Smooth muscle cell (in vitro differentiated cells): ENCODE results near the gene BNC2. TPM values are rescaled to one million over a fixed set of nuclear protein-coding genes. Genes with fewer than 3 reads are reported as not detected.

ENCODE experiments used
- DNase-seq: peaks from one replicate; lab custom pipeline; 2025; ENCODE audit not compliant: unreplicated experiment; lab: John Stamatoyannopoulos, UW
- H2AFZ ChIP-seq: fragments of 200-600 bp; sonication (generic); 2 replicates; pipeline ENCODE4 v1.6.0; 2016; ENCODE audit warnings: antibody characterized with exemption, low read depth, mild to moderate bottlenecking
- H3F3A ChIP-seq: fragments of 200-600 bp; sonication (generic); 2 replicates; pipeline ENCODE4 v1.6.0; 2017; ENCODE audit warnings: antibody characterized with exemption, low read depth
- H3K27ac ChIP-seq: fragments of 200-600 bp; sonication (generic); 2 replicates; pipeline ENCODE4 v1.5.1; 2016; ENCODE audit warnings: low read depth, mild to moderate bottlenecking
- H3K27me3 ChIP-seq: fragments of 200-600 bp; sonication (generic); 2 replicates; pipeline ENCODE4 v1.6.1; 2016; ENCODE audit warnings: low read depth, mild to moderate bottlenecking
- H3K36me3 ChIP-seq: fragments of 200-600 bp; sonication (generic); 2 replicates; pipeline ENCODE4 v1.5.1; 2016; ENCODE audit warnings: low read depth
- H3K4me1 ChIP-seq: fragments of 200-600 bp; sonication (generic); 2 replicates; pipeline ENCODE4 v1.5.1; 2016; ENCODE audit warnings: low read depth
- H3K4me2 ChIP-seq: fragments of 200-600 bp; sonication (generic); 2 replicates; pipeline ENCODE4 v1.6.0; 2016; ENCODE audit warnings: mild to moderate bottlenecking
- H3K4me3 ChIP-seq: fragments of 200-600 bp; sonication (generic); 2 replicates; pipeline ENCODE4 v1.5.1; 2016; ENCODE audit warnings: mild to moderate bottlenecking
- H3K79me2 ChIP-seq: fragments of 200-600 bp; sonication (generic); 2 replicates; pipeline ENCODE4 v1.6.0; 2016; ENCODE audit warnings: low read depth, mild to moderate bottlenecking
- H3K9ac ChIP-seq: fragments of 200-600 bp; sonication (generic); 2 replicates; pipeline ENCODE4 v1.6.0; 2016; ENCODE audit warnings: low read depth
- H3K9me3 ChIP-seq: fragments of 200-600 bp; sonication (generic); replicated peaks from 2 replicates; pipeline ENCODE4 v1.5.1; 2016; ENCODE audit warnings: low read depth
- H4K20me1 ChIP-seq: fragments of 200-600 bp; sonication (generic); 2 replicates; pipeline ENCODE4 v1.6.0; 2016; ENCODE audit warnings: low read depth
- CTCF ChIP-seq: fragments of 200-600 bp; sonication (generic); IDR thresholded peaks from 2 replicates; pipeline ENCODE4 v1.5.1; 2017; ENCODE audit warnings: borderline replicate concordance, mild to moderate bottlenecking, antibody characterized with exemption; ENCODE audit not compliant: insufficient read depth, poor library complexity, severe bottlenecking
- WGBS: methylation state at CpG from one replicate; pipeline ENCODE4 v1.1.7; 2016; ENCODE audit warnings: low lambda C conversion rate; 5-methylcytosine and 5-hydroxymethylcytosine counted together
- polyA plus RNA-seq: library from polyadenylated mRNA; unstranded; fragments of >200 nt; fragmentation: Nextera tagmentation; extraction: Ambion mirVana; gene quantifications from 2 replicates; pipeline ENCODE4 v1.2.1, GENCODE V29; 2016
- total RNA-seq: library from RNA; depleted of rRNA; stranded (reverse); fragments of >200 nt; gene quantifications from 2 replicates; pipeline ENCODE4 v1.2.3, GENCODE V29; 2014

BNC2 gene
- total and polyA plus RNA-seq, 2 experiments from 2014 or later = 11.6 to 13.5 TPM

- H3K27me3 ChIP-seq = no peaks in the 10 kb centered on the region
- peak overlapping the region; percentile 88 for H2AFZ ChIP-seq
- peaks cover 37% of the 10 kb centered on the region for H3F3A ChIP-seq
- H4K20me1 ChIP-seq = no peaks in the 10 kb centered on the region
- TF ChIP-seq CTCF = no peak
- no peak overlapping the region for H3K9ac ChIP-seq
- peak overlapping the region; percentile 96 for H3K4me2 ChIP-seq
- H3K79me2 ChIP-seq = peaks cover 10% of the 10 kb centered on the region
- no peak for DNase-seq
- H3K4me3 ChIP-seq = peak overlapping the region; percentile 85
- WGBS = 58% methylated on average over 5 of the region's 5 CpGs
- H3K36me3 ChIP-seq = no peaks in the 10 kb centered on the region
- no peaks in the 10 kb centered on the region for H3K9me3 ChIP-seq
- peaks cover 41% of the 10 kb centered on the region for H3K4me1 ChIP-seq
- H3K27ac ChIP-seq = peak overlapping the region; percentile 93
Measured at GRCh38 chr9:16868701-16869100, 1.8 kb downstream of the BNC2 start.

- Histone ChIP-seq H3F3A (peaks cover 38% of the 10 kb centered on the region), H3K36me3 (no peaks in the 10 kb centered on the region), H3K27ac (peak overlapping the region; percentile 93), H3K4me1 (peaks cover 41% of the 10 kb centered on the region), H4K20me1 (no peaks in the 10 kb centered on the region), H3K9me3 (no peaks in the 10 kb centered on the region), H3K27me3 (no peaks in the 10 kb centered on the region), H3K4me3 (peak overlapping the region; percentile 85), H3K79me2 (peaks cover 10% of the 10 kb centered on the region), H2AFZ (no peak overlapping the region), H3K9ac (peak overlapping the region; percentile 17), H3K4me2 (peak overlapping the region; percentile 96)
- no peak for TF ChIP-seq CTCF
- DNase-seq = no peak
- WGBS = 3% methylated on average over 10 of the region's 10 CpGs
Measured at GRCh38 chr9:16867576-16868311, 2.7 kb downstream of the BNC2 start.

GRCh38 chr9:16866587-16866986 is 3.9 kb downstream of the BNC2 start:
- 80% methylated on average over 2 of the region's 2 CpGs for WGBS

More at GRCh38 chr9:16866587-16866986, 3.9 kb downstream of the BNC2 start:
- Histone ChIP-seq H3K4me2 (peak overlapping the region; percentile 96), H4K20me1 (no peaks in the 10 kb centered on the region), H3K9me3 (no peaks in the 10 kb centered on the region), H3K9ac (no peak overlapping the region), H3K79me2 (peaks cover 19% of the 10 kb centered on the region), H3K4me1 (peaks cover 41% of the 10 kb centered on the region), H3F3A (peaks cover 27% of the 10 kb centered on the region), H3K27me3 (no peaks in the 10 kb centered on the region), H3K4me3 (peak overlapping the region; percentile 85), H3K36me3 (no peaks in the 10 kb centered on the region), H2AFZ (peak overlapping the region; percentile 63), H3K27ac (peak overlapping the region; percentile 93)
- TF ChIP-seq CTCF = no peak
- no peak for DNase-seq
